Endodermal cell (in vitro differentiated cells): ENCODE measurements around the gene RNF149. TPM values are rescaled to one million over a fixed set of nuclear protein-coding genes. Genes with fewer than 3 reads are reported as not detected.
"Not testable (repeated sequence)": the region's sequence is repeated elsewhere in the genome, so short reads cannot be mapped to it uniquely, and the experiment has no call there.

Source experiments
- DNase-seq: peaks from one replicate; pipeline ENCODE4 v3.0.0-alpha.2; 2017
- H3K27ac ChIP-seq: 2 replicates; pipeline ENCODE4 v1.5.1; 2013; ENCODE audit warnings: mild to moderate bottlenecking, low read depth, low read length, moderate library complexity
- H3K27me3 ChIP-seq: 2 replicates; pipeline ENCODE4 v1.6.1; 2013; ENCODE audit warnings: mild to moderate bottlenecking, low read length, moderate library complexity; ENCODE audit not compliant: insufficient read depth, control insufficient read depth, poor library complexity, severe bottlenecking
- H3K36me3 ChIP-seq: 2 replicates; pipeline ENCODE4 v1.7.0; 2013; ENCODE audit warnings: mild to moderate bottlenecking, low read length, moderate library complexity; ENCODE audit not compliant: control insufficient read depth, insufficient read depth
- H3K4me1 ChIP-seq: one replicate; pipeline ENCODE4 v1.7.0; 2013; ENCODE audit warnings: low read length; ENCODE audit not compliant: control insufficient read depth, insufficient read depth
- H3K4me3 ChIP-seq: 2 replicates; pipeline ENCODE4 v1.5.1; 2013; ENCODE audit warnings: mild to moderate bottlenecking, low read length, moderate library complexity
- H3K9ac ChIP-seq: 2 replicates; pipeline ENCODE4 v1.6.1; 2013; ENCODE audit warnings: mild to moderate bottlenecking, low read length, moderate library complexity; ENCODE audit not compliant: poor library complexity, severe bottlenecking; ENCODE audit errors: extremely low read depth
- H3K9me3 ChIP-seq: 2 replicates; pipeline ENCODE4 v1.6.1; 2013; ENCODE audit warnings: mild to moderate bottlenecking, low read length, moderate library complexity; ENCODE audit not compliant: control insufficient read depth
- H3K27ac Mint-ChIP-seq: 2 replicates; pipeline ENCODE4 v1.8.0; 2020; ENCODE audit warnings: mixed read lengths
- H3K27me3 Mint-ChIP-seq: 2 replicates; pipeline ENCODE4 v1.8.0; 2021; ENCODE audit warnings: mild to moderate bottlenecking, mixed read lengths; ENCODE audit not compliant: insufficient read depth
- H3K36me3 Mint-ChIP-seq: 2 replicates; pipeline ENCODE4 v1.8.0; 2020; ENCODE audit warnings: low read depth, mixed read lengths
- H3K4me1 Mint-ChIP-seq: 2 replicates; pipeline ENCODE4 v1.8.0; 2020; ENCODE audit warnings: mixed read lengths
- H3K4me3 Mint-ChIP-seq: 2 replicates; pipeline ENCODE4 v1.8.0; 2020; ENCODE audit warnings: mild to moderate bottlenecking, moderate library complexity, mixed read lengths
- H3K9me3 Mint-ChIP-seq: 2 replicates; pipeline ENCODE4 v1.8.0; 2020; ENCODE audit warnings: mild to moderate bottlenecking, mixed read lengths
- CTCF ChIP-seq: fragments of 200-600 bp; sonication (generic); conservative IDR thresholded peaks from 2 replicates; pipeline ENCODE4 v1.5.0; 2021; ENCODE audit warnings: antibody characterized with exemption, mild to moderate bottlenecking
- WGBS, 2 experiments: methylation state at CpG; one replicate each; pipeline versions ENCODE4 v1.1.5 to v1.1.7; 2013; ENCODE audit warnings: missing lambda C conversion rate in 2 of 2, mixed read lengths in 1 of 2; ENCODE audit not compliant: insufficient coverage in 1 of 2, insufficient read length in 1 of 2; 5-methylcytosine and 5-hydroxymethylcytosine counted together
- total RNA-seq, 2 donors: library from RNA; stranded (reverse); fragmentation: NEBNext Ultra II Directional in 1 of 2; extraction: Animal tissue kit (Norgen Biotek cat#: 25700) in 1 of 2; gene quantifications; 2 replicates in 1 of 2; 3 replicates in 1 of 2; pipeline ENCODE4 v1.2.1, GENCODE V29; 2021

RNF149 gene
- total RNA-seq, 2 donors from 2014 or later: 26.4 to 36.3 TPM

- no peak for TF ChIP-seq CTCF
- H3K9me3 Mint-ChIP-seq: peaks cover 4% of the 10 kb centered on the region
Observed at GRCh38 chr2:101328474-101329007, 20.0 kb upstream of the RNF149 start.

DNA sequence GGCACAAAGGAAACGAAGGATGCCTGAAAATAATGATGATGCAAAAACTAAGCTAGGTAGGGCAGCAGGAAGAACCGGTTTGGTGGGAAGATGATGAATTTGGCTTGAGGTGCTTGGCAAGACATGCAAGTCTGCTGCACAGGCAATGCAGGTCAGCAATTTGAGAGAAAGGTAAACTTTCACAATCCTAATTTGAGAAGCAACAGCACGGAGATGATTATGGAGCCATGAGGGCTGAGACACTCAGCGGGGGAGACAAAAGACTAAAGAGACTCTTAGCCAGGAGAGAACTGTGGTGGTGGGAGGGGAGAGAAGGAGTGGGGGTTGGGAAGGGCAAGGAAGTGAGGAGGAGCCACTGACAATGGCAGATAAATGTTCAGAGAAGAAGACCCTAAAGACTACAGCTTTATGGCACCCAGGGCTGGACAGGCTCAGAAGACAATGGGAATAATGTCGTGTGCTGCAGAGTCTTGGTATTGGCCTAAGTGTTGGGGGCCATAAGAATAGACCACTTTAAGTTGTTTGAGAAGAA is 19.4 kb upstream of the RNF149 start:
- H3K9me3 Mint-ChIP-seq: peaks cover 4% of the 10 kb centered on the region
- no peak overlapping the region for H3K27ac Mint-ChIP-seq
- H3K27me3 ChIP-seq: no peaks in the 10 kb centered on the region
- H3K4me1 Mint-ChIP-seq: peaks cover 14% of the 10 kb centered on the region
- no peaks in the 10 kb centered on the region for H3K36me3 Mint-ChIP-seq
- TF ChIP-seq CTCF: no peak
- no peak overlapping the region for H3K27ac ChIP-seq
- H3K9ac ChIP-seq: no peak overlapping the region
- 65 to 69% methylated on average over 5 of the region's 5 CpGs for WGBS, 2 experiments
- DNase-seq: peak; percentile 58
- H3K36me3 ChIP-seq: no peaks in the 10 kb centered on the region
- H3K4me3 Mint-ChIP-seq: no peak overlapping the region
- H3K27me3 Mint-ChIP-seq: no peaks in the 10 kb centered on the region
- peaks cover 14% of the 10 kb centered on the region for H3K9me3 ChIP-seq
- no peak overlapping the region for H3K4me3 ChIP-seq
- peaks cover 10% of the 10 kb centered on the region for H3K4me1 ChIP-seq

More at GRCh38 chr2:101328474-101329007, 20.0 kb upstream of the RNF149 start:
- H3K4me1 ChIP-seq: peaks cover 10% of the 10 kb centered on the region
- WGBS, 2 experiments: 93 to 94% methylated on average over 3 of the region's 3 CpGs
- no peak overlapping the region for H3K27ac Mint-ChIP-seq
- DNase-seq: no peak
- no peak overlapping the region for H3K4me3 ChIP-seq
- H3K4me3 Mint-ChIP-seq: no peak overlapping the region
- H3K4me1 Mint-ChIP-seq: peaks cover 14% of the 10 kb centered on the region
- no peaks in the 10 kb centered on the region for H3K36me3 ChIP-seq
- H3K27me3 Mint-ChIP-seq: no peaks in the 10 kb centered on the region
- H3K9ac ChIP-seq: no peak overlapping the region
- no peak overlapping the region for H3K27ac ChIP-seq
- H3K9me3 ChIP-seq: peaks cover 14% of the 10 kb centered on the region
- H3K36me3 Mint-ChIP-seq: no peaks in the 10 kb centered on the region
- H3K27me3 ChIP-seq: no peaks in the 10 kb centered on the region

- 92% methylated on average over 1 of the region's 1 CpG; no CpG with 5 or more reads in 1 of the 2 experiments for WGBS, 2 experiments
- H3K4me3 Mint-ChIP-seq: no peak overlapping the region
Observed at GRCh38 chr2:101325425-101325824, 16.9 kb upstream of the RNF149 start.

DNA sequence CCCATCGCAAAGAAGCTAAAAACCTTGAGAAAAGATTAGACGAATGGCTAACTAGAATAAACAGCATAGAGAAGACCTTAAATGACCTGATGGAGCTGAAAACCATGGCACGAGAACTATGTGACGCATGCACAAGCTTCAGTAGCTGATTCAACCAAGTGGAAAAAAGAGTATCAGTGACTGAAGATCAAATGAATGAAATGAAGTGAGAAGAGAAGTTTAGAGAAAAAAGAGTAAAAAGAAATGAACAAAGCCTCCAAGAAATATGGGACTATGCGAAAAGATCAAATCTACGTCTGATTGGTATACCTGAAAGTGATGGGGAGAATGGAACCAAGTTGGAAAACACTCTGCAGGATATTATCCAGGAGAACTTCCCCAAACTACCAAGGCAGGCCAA is 8.1 kb upstream of the RNF149 start:
- H3K4me1 ChIP-seq, H3K27ac Mint-ChIP-seq, H3K27ac ChIP-seq, H3K4me3 ChIP-seq, DNase-seq, H3K9ac ChIP-seq, H3K36me3 Mint-ChIP-seq, H3K4me1 Mint-ChIP-seq, H3K9me3 Mint-ChIP-seq, H3K36me3 ChIP-seq, H3K9me3 ChIP-seq, H3K27me3 ChIP-seq, H3K4me3 Mint-ChIP-seq: not testable (repeated sequence)
- WGBS, 2 experiments: 91 to 100% methylated on average over 2 to 4 of the region's 6 CpGs
- H3K27me3 Mint-ChIP-seq: peaks cover 21% of the 10 kb centered on the region

More at GRCh38 chr2:101325425-101325824, 16.9 kb upstream of the RNF149 start:
- H3K36me3 Mint-ChIP-seq: no peaks in the 10 kb centered on the region
- Histone ChIP-seq H3K27ac (no peak overlapping the region), H3K36me3 (no peaks in the 10 kb centered on the region), H3K4me3 (no peak overlapping the region), H3K4me1 (peaks cover 5% of the 10 kb centered on the region), H3K9ac (no peak overlapping the region), H3K27me3 (no peaks in the 10 kb centered on the region), H3K9me3 (peaks cover 14% of the 10 kb centered on the region)
- no peak for TF ChIP-seq CTCF
- peaks cover 1% of the 10 kb centered on the region for H3K27me3 Mint-ChIP-seq
- peaks cover 7% of the 10 kb centered on the region for H3K4me1 Mint-ChIP-seq
- H3K27ac Mint-ChIP-seq: no peak overlapping the region
- H3K9me3 Mint-ChIP-seq: peaks cover 4% of the 10 kb centered on the region
- DNase-seq: no peak
